Measurements from ENCODE around the gene SCYL2.

The SCYL2 gene

DNA sequence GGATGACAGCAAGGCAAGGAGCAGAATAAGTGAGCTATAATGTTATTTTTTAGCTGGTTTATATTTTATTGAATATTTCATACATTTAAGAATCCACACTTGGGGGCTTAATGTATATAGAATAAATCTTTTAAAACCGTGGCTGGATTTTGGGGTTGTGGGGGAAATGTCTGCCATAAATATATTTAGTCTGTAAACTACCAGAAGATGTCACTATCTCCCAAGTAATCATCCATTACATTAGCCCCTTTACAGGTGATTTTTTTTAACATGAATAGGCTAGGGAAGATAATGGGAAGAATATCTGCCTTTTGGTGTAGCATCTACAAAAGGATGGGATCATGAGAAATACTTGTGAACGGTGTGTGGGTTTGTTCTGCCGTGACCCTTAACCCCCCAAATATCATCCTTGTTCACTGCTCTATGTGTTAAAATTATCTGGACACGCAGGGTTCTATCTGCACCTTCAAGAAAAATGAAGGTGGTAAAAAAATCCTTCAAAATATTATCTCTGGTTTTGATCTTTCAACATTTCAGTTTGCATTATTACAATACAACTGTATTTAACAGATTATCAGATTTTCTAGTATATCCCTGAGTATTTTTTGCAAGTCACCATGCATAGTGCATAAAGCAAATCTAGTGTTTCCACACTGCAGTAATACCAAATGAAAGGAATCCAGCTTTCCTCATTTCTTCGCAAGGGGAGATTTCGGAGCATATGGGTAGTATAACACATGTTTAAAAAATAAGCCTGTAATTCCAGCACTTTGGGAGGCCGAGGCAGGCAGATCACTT, 81.9 kb downstream of the SCYL2 start:
- in situ Hi-C loops (cut with MboI; ENCODE audit: low sequenced_read_pairs), result no loop called here
- H3K36me3 ChIP-seq (replicated peaks), result no peaks in the 10 kb centered on the region
- no peak overlapping the region for H3K4me3 ChIP-seq
- H3K4me1 ChIP-seq, result no peaks in the 10 kb centered on the region
- H3K9me3 ChIP-seq, result no peaks in the 10 kb centered on the region
- no peaks in the 10 kb centered on the region for H3K27me3 ChIP-seq (ENCODE audit: low read depth)
- DNase-seq (ENCODE audit: low spot score in 2 of 2), result peak in 1 of 2 experiments; percentile 66

DNA sequence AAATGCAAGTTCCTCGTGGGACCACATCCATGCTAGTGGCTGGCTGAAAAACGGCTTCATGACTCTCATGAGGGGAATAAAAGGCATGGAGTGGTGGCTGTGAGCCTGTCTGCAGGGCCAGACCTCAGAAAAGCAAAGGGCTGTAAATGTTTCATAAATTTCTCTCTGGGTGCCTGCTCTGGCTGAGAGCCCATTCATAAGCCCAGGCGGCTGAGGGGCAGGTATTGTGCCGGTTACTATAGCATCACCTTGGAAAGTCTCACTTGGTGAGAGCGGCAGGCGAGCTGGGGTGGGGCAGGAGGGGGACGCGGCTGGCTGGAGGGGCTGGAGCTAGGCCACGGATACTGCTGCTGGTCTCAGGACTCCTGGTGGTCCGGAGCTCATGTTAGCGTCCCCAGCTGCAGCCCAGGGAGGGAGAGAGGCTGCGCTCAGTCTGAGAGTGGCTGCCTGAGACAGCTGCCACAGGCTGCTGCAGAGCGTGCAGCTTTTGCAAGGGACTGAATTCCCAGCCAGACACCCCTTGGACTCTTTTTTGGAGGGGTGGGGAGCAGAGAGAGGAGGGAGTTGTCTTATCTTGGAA, 89.8 kb downstream of the SCYL2 start, which contains the start of gene SLC17A8:
Gene SLC17A8, plus strand, starts transcription at position 431 of the 580 bp plus-strand sequence. CDS start 318 bp downstream, outside the sequence.
- Histone ChIP-seq H3K9me3 (no peaks in the 10 kb centered on the region), H3K4me3 (no peak within 1 kb of the TSS), H3K4me1 (peaks cover 14% of the 10 kb centered on the region), H3K27me3 (ENCODE audit: low read depth) (no peaks in the 10 kb centered on the region), H3K36me3 (replicated peaks) (no peaks in the 10 kb centered on the region)
- DNase-seq (ENCODE audit: low spot score in 2 of 2), result no peak
- in situ Hi-C loops (cut with MboI; ENCODE audit: low sequenced_read_pairs), result loop anchor here (10.0 kb wide), 1 partner anchor 188 kb away; no protein-coding TSS in a partner anchor

DNA sequence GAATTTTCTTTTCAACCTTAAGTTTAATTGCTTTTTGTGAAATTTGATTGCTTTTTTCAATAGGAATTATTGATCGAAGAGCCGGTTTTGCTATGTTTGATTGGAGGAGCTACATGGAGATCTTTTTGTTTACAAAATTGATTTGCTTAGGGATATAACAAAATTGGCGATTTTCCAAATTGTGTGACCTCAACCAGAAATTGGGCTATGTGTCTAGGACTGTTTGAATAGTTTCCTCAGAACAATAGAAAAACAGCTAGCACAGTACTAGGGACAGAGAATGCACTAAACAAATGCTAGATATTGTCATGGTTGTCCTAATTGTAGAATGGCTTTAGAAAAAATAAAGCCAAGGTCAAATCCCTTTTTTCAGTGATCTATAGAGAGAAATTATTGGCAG, 92.3 kb downstream of the SCYL2 start:
- Histone ChIP-seq H3K9me3 (no peaks in the 10 kb centered on the region), H3K36me3 (replicated peaks) (no peaks in the 10 kb centered on the region), H3K27me3 (ENCODE audit: low read depth) (no peaks in the 10 kb centered on the region), H3K4me3 (no peak overlapping the region), H3K4me1 (peaks cover 14% of the 10 kb centered on the region)
- in situ Hi-C loops (cut with MboI; ENCODE audit: low sequenced_read_pairs), result loop anchor here (10.0 kb wide), 1 partner anchor 186 kb away; no protein-coding TSS in a partner anchor
- DNase-seq (ENCODE audit: low spot score in 2 of 2), result no peak

DNA sequence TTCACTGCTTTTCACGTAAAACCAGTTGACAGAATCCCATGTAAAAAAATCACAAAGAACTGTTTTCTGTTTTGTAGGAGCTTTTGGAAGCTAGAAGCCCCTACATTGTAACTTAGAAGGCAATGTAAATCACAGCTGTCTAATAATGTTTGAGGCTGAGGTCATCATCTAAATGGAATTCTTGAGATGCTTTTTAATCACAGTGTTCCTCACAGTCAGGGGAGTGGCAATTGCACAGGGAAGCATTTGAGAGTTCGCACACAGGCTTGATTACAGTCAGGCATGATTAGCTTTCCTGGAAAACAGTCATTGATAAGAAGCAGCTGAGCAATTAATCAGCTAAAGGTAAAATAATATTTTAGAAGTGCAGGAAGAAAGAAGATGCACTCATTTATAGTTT, 92.8 kb downstream of the SCYL2 start:
- in situ Hi-C loops (cut with MboI; ENCODE audit: low sequenced_read_pairs), result loop anchor here (10.0 kb wide), 1 partner anchor 185 kb away; no protein-coding TSS in a partner anchor
- Histone ChIP-seq H3K36me3 (replicated peaks) (no peaks in the 10 kb centered on the region), H3K27me3 (ENCODE audit: low read depth) (no peaks in the 10 kb centered on the region), H3K4me3 (no peak overlapping the region), H3K9me3 (no peaks in the 10 kb centered on the region), H3K4me1 (peaks cover 14% of the 10 kb centered on the region)
- no peak for DNase-seq (ENCODE audit: low spot score in 2 of 2)

DNA sequence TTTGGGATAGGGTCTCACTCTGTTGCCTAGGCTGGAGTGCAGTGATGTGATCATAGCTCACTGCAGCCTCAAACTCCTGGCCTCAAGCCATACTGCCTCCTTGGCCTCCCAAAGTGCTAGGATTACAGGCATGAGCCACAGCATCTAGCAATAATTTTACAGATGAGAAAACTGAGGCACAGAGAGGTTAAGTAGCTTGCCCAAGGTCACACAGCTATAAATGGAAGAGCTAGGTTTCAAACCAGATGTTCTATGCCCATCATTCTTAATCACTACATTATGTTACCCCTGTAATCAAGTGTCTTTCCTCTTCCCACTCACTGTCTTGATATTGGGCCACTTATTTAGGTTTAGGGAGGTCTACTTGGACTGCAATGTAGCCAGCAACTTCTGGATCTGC, 93.5 kb downstream of the SCYL2 start:
- DNase-seq (ENCODE audit: low spot score in 2 of 2), result no peak
- Histone ChIP-seq H3K27me3 (ENCODE audit: low read depth) (no peaks in the 10 kb centered on the region), H3K4me3 (no peak overlapping the region), H3K36me3 (replicated peaks) (no peaks in the 10 kb centered on the region), H3K9me3 (no peaks in the 10 kb centered on the region), H3K4me1 (peaks cover 14% of the 10 kb centered on the region)
- in situ Hi-C loops (cut with MboI; ENCODE audit: low sequenced_read_pairs), result no loop called here

DNA sequence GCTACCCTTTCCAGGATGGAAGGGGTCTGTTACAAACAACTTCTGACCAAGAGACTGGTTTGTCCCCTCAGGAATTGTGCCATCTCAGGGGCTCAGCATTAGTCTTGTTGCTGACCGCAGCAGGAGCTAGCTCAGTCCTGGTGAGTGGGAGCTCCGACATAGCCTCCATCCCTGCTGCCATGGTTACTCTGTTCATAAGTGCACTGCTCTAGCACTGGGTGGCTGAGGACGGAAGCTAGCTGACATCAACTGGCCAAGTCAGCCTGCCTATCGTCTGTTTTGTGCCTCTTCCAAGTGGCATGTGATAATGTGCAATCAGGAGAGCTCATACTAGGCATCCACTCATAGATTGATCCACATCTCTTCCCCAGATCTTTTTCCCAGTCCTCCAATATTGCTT, 97.3 kb downstream of the SCYL2 start:
- Histone ChIP-seq H3K36me3 (replicated peaks) (no peaks in the 10 kb centered on the region), H3K4me3 (no peak overlapping the region), H3K9me3 (no peaks in the 10 kb centered on the region), H3K4me1 (peaks cover 9% of the 10 kb centered on the region), H3K27me3 (ENCODE audit: low read depth) (no peaks in the 10 kb centered on the region)
- in situ Hi-C loops (cut with MboI; ENCODE audit: low sequenced_read_pairs), result no loop called here
- no peak for DNase-seq (ENCODE audit: low spot score in 2 of 2)

DNA sequence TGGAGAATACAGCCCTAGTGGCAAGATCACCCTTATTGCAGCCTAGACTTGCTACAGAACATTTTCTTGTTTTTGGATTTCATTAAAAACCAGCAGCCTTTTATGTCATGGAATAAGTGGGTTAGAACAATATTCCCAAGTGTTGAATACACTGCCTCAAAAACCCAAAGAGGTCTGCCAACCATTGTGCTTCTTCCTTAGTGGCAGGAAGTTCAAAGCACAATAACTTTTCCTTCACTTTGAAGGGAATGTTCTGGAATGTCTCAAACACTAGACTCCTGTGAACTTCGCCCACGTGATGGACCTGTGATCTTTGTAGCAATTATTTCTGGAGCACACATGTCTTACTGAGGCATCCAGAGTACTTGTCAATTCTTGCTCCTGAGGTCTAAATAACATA, 98.4 kb downstream of the SCYL2 start:
- Histone ChIP-seq H3K9me3 (no peaks in the 10 kb centered on the region), H3K27me3 (ENCODE audit: low read depth) (no peaks in the 10 kb centered on the region), H3K4me3 (no peak overlapping the region), H3K4me1 (no peaks in the 10 kb centered on the region), H3K36me3 (replicated peaks) (no peaks in the 10 kb centered on the region)
- in situ Hi-C loops (cut with MboI; ENCODE audit: low sequenced_read_pairs), result no loop called here
- no peak for DNase-seq (ENCODE audit: low spot score in 2 of 2)

DNA sequence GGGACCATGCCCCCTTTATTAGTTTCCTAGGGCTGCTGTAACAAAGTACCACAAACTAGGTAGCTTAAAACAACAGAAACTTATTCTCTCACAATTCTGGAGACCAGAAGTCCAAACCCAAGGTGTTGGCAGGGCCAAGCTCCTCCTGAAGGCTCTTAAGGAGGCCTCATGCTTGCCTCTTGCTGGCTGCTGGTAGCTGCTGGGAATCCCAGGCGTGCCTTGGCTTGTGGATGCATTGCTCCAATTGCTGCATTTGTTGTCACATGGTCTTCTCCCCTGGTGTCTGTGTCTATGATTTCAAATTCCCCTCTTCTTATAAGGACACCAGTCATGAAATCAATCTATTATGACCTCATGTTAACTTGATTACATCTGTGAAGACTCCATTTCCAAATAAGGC, 101.1 kb downstream of the SCYL2 start:
- in situ Hi-C loops (cut with MboI; ENCODE audit: low sequenced_read_pairs), result no loop called here
- no peak for DNase-seq (ENCODE audit: low spot score in 2 of 2)
- H3K4me3 ChIP-seq, result no peak overlapping the region
- H3K9me3 ChIP-seq, result no peaks in the 10 kb centered on the region
- no peaks in the 10 kb centered on the region for H3K27me3 ChIP-seq (ENCODE audit: low read depth)
- no peaks in the 10 kb centered on the region for H3K36me3 ChIP-seq (replicated peaks)
- H3K4me1 ChIP-seq, result peaks cover 13% of the 10 kb centered on the region

DNA sequence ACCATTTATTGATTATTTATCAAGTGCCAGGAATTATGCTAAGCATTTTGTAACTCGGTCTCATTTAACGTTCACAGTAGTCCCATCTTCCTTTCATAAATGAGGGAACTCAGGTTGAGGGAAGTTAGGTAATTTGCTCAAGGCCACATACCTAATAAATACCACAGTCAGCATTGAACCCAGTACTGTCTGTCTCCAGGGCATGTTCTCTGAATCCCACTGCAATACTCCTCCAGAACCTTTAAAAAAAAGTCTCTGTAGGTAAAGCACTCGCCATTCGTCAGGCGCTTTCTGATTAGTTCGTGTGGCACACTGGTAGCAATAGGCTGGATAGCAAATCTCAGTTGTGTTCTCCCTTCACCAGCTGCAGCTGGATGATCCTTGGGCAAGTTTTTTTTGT, 104.2 kb downstream of the SCYL2 start:
- in situ Hi-C loops (cut with MboI; ENCODE audit: low sequenced_read_pairs), result no loop called here
- no peaks in the 10 kb centered on the region for H3K9me3 ChIP-seq

DNA sequence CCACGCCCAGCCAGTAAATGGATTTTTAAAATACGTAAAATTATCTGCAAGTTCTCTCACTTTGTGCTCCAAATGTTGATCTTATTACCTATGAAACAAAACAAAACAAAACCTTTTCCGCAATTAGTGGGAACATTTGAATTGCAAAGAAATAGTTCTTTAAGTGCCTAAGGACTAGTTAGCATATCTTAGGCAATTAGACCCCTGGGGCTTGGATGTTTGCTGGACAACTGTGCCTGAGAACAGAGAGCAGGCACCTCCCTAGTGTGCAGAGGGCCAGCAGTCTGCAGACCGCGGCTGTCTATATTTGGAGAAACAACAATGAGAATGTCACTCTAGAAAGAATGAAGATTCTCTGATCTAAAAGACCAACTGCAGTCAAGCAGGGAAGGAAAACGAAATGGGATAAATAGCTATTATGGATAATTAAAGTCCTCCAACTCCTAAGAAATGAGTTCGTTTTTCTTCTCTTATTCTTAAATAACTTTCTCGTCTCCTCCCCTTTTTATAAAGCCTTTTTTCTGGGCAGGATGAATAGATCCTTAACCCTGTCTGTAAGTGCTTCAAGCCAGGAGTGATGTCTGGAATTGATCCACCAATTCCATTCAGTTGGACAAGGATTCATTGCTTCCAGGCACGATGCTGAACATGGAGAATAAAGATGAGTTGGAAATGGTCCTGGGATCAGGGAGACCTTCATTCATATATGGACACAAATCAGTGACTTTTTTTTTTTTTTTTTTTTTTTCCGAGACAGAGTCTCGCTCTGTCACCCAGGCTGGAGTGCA, 106.1 kb downstream of the SCYL2 start:
- peaks cover 15% of the 10 kb centered on the region for H3K4me1 ChIP-seq
- H3K9me3 ChIP-seq, result no peaks in the 10 kb centered on the region
- in situ Hi-C loops (cut with MboI; ENCODE audit: low sequenced_read_pairs), result no loop called here
- H3K4me3 ChIP-seq, result no peak overlapping the region
- no peaks in the 10 kb centered on the region for H3K36me3 ChIP-seq (replicated peaks)
- peak; percentile 89 to 96 for DNase-seq (ENCODE audit: low spot score in 2 of 2)
- no peaks in the 10 kb centered on the region for H3K27me3 ChIP-seq (ENCODE audit: low read depth)

More for the DNA sequence above, 104.2 kb downstream of the SCYL2 start:
- Histone ChIP-seq H3K4me3 (no peak overlapping the region), H3K27me3 (ENCODE audit: low read depth) (no peaks in the 10 kb centered on the region), H3K4me1 (peaks cover 15% of the 10 kb centered on the region), H3K36me3 (replicated peaks) (no peaks in the 10 kb centered on the region)
- DNase-seq (ENCODE audit: low spot score in 2 of 2), result no peak

DNA sequence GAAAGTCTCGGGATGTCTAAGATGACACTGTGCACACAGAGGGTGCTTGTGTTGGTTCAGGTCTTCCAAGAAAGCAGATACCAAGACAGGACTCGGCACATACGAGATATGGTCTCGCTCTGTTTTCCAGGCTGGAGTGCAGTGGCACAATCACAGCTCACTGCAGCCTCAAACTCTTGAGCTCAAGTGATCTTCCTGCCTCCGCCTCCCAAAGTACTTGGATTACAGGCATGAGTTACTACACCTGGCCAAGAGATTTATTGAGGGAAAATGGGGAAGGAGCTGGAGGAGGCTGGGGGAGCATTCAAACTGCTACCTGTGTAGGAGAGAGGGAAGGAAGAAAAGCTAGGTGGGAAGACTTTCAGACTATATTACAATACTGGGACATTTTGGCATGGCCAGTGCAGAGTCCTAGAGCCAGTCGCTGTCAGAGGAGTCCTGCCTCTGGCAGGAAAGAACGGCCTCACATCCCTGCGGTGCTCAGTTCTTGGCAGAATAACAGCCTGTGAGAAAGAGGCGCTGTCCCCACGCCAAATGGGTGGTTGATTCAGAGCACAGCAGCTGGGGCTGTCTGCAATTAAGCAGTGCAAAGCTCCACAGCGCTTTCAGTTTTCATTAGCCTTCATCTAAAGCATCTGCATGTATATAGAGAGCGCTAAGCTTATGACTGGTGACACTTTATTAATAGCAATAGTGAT, 108.2 kb downstream of the SCYL2 start:
- no peaks in the 10 kb centered on the region for H3K9me3 ChIP-seq
- H3K4me1 ChIP-seq, result peaks cover 15% of the 10 kb centered on the region
- H3K27me3 ChIP-seq (ENCODE audit: low read depth), result no peaks in the 10 kb centered on the region
- H3K4me3 ChIP-seq, result no peak overlapping the region
- no peaks in the 10 kb centered on the region for H3K36me3 ChIP-seq (replicated peaks)
- no peak for DNase-seq (ENCODE audit: low spot score in 2 of 2)
- in situ Hi-C loops (cut with MboI; ENCODE audit: low sequenced_read_pairs), result no loop called here

DNA sequence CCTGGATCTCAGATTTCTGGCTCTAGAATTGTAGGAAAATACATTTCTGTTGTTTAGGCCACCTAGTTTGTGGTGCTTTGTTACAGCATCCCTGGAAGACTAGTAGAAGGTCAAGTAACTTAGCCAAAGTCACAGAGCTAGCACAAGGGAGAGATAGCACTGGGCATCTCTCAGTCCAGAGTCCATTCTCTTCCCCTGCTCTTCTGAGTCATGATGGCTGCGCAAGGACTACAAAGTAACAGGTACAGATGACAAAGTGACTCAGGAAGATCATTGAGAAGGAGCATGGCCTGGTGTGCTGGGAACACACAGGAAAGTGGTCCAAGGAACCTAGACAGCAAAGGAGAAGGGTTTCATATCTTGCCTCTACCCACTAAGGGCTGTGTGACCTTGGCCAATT, 109.2 kb downstream of the SCYL2 start:
- H3K4me1 ChIP-seq, result peaks cover 10% of the 10 kb centered on the region
- H3K36me3 ChIP-seq (replicated peaks), result no peaks in the 10 kb centered on the region
- no peak for DNase-seq (ENCODE audit: low spot score in 2 of 2)
- no peaks in the 10 kb centered on the region for H3K27me3 ChIP-seq (ENCODE audit: low read depth)
- no peak overlapping the region for H3K4me3 ChIP-seq
- H3K9me3 ChIP-seq, result no peaks in the 10 kb centered on the region
- in situ Hi-C loops (cut with MboI; ENCODE audit: low sequenced_read_pairs), result no loop called here

DNA sequence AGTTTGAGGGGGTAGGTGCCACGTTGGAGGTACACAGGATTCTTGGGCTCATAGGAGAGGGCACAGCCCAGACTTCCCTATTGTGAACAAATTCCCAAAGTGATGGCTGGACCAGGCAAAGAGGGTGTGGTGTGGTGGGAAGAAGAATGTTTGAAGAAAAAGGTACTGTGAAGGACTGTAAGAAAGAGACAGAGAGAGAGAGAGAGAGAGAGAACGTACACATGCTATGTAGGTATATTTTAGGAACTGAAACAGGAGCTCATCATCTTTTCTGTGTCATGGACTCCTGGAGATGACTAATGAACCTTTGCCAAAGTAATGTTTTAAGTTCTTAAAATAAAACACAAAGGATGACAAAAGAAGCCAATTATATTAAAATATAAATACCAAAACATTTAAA, 114.4 kb downstream of the SCYL2 start:
- Histone ChIP-seq H3K9me3 (no peaks in the 10 kb centered on the region), H3K27me3 (ENCODE audit: low read depth) (no peaks in the 10 kb centered on the region), H3K4me3 (no peak overlapping the region), H3K36me3 (replicated peaks) (no peaks in the 10 kb centered on the region), H3K4me1 (peaks cover 11% of the 10 kb centered on the region)
- in situ Hi-C loops (cut with MboI; ENCODE audit: low sequenced_read_pairs), result no loop called here
- DNase-seq (ENCODE audit: low spot score in 2 of 2), result no peak
